ENCODE data around the gene GRK4. TPM values are rescaled to one million over a fixed set of nuclear protein-coding genes. Genes with fewer than 3 reads are reported as not detected.

Gene GRK4
- polyA plus RNA-seq, 1 donor: 11.2 TPM

- no peak for DNase-seq
These were observed 50.5 kb downstream of the GRK4 start for GRCh38 chr4:3013839-3014350.

- DNase-seq: no peak
These were observed 53.6 kb downstream of the GRK4 start for GRCh38 chr4:3016961-3017360.

- DNase-seq: no peak
These were observed 54.1 kb downstream of the GRK4 start for GRCh38 chr4:3017504-3017903.

GRCh38 chr4:3019145-3019846 lies 55.9 kb downstream of the GRK4 start:
- no peak for DNase-seq

- DNase-seq: no peak
These were observed 57.8 kb downstream of the GRK4 start for GRCh38 chr4:3021127-3021526.

GRCh38 chr4:3021627-3022026 lies 58.3 kb downstream of the GRK4 start:
- DNase-seq: no peak

GRCh38 chr4:3022112-3022511 lies 58.7 kb downstream of the GRK4 start:
- no peak for DNase-seq

GRCh38 chr4:3022651-3023050 lies 59.3 kb downstream of the GRK4 start:
- DNase-seq: no peak

- DNase-seq: no peak
These were observed 62.5 kb downstream of the GRK4 start for GRCh38 chr4:3025881-3026280.

GRCh38 chr4:3026540-3026939 lies 63.2 kb downstream of the GRK4 start:
- DNase-seq: no peak

GRCh38 chr4:3029464-3029863 lies 66.1 kb downstream of the GRK4 start:
- DNase-seq: no peak

- DNase-seq: no peak
These were observed 67.4 kb downstream of the GRK4 start for GRCh38 chr4:3030566-3031356.

- DNase-seq: no peak
These were observed 68.1 kb downstream of the GRK4 start for GRCh38 chr4:3031357-3032082.

- no peak for DNase-seq
These were observed 70.9 kb downstream of the GRK4 start for GRCh38 chr4:3034231-3034630.

- DNase-seq: no peak
These were observed 71.9 kb downstream of the GRK4 start for GRCh38 chr4:3035249-3035648.

GRCh38 chr4:3035674-3036073 lies 72.3 kb downstream of the GRK4 start:
- DNase-seq: no peak

GRCh38 chr4:3036131-3036952 lies 73.0 kb downstream of the GRK4 start:
- DNase-seq: no peak

- no peak for DNase-seq
These were observed 74.6 kb downstream of the GRK4 start for GRCh38 chr4:3037957-3038461.

- no peak for DNase-seq
These were observed 76.5 kb downstream of the GRK4 start for GRCh38 chr4:3039706-3040366.

- no peak for DNase-seq
These were observed 77.3 kb downstream of the GRK4 start for GRCh38 chr4:3040452-3041191.

Data from hindlimb muscle (tissue), 1 donor.